ENCODE measurements around the gene AKAP1.
A peak's percentile ranks its signal among the peaks of the same experiment; 100 is the strongest.

Gene AKAP1, protein sequence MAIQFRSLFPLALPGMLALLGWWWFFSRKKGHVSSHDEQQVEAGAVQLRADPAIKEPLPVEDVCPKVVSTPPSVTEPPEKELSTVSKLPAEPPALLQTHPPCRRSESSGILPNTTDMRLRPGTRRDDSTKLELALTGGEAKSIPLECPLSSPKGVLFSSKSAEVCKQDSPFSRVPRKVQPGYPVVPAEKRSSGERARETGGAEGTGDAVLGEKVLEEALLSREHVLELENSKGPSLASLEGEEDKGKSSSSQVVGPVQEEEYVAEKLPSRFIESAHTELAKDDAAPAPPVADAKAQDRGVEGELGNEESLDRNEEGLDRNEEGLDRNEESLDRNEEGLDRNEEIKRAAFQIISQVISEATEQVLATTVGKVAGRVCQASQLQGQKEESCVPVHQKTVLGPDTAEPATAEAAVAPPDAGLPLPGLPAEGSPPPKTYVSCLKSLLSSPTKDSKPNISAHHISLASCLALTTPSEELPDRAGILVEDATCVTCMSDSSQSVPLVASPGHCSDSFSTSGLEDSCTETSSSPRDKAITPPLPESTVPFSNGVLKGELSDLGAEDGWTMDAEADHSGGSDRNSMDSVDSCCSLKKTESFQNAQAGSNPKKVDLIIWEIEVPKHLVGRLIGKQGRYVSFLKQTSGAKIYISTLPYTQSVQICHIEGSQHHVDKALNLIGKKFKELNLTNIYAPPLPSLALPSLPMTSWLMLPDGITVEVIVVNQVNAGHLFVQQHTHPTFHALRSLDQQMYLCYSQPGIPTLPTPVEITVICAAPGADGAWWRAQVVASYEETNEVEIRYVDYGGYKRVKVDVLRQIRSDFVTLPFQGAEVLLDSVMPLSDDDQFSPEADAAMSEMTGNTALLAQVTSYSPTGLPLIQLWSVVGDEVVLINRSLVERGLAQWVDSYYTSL

GRCh38 chr17:57084802-57085447 is at the start of gene AKAP1:
TSS of gene AKAP1 (plus strand) at chr17:57085246. CDS start at chr17:57105465, 20,219 bp downstream.
- DNase-seq (ENCODE audit: low read depth in 2 of 2): peak; percentile 89 to 93

GRCh38 chr17:57035971-57036481 is 49.0 kb upstream of the AKAP1 start:
- no peak for DNase-seq (ENCODE audit: low read depth in 2 of 2)

DNA sequence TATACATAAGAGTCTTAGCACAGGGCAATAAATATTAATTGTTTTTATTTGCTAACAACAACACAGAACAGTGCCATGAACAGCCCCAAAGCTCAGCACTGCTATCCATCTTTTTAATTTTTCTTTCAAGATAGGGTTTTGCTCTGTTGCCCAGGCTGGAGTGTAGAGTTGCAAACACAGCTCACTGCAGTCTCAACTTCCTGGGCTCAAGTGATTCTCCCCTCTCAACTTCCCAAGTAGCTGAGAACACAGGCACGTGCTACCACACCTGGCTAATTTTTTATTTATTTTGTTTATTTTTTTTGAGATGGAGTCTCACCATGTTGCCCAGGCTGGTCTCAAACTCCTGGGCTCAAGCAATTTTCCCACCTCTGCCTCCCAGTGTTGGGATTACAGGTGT is 47.6 kb upstream of the AKAP1 start:
- no peak for DNase-seq (ENCODE audit: low read depth in 2 of 2)

DNA sequence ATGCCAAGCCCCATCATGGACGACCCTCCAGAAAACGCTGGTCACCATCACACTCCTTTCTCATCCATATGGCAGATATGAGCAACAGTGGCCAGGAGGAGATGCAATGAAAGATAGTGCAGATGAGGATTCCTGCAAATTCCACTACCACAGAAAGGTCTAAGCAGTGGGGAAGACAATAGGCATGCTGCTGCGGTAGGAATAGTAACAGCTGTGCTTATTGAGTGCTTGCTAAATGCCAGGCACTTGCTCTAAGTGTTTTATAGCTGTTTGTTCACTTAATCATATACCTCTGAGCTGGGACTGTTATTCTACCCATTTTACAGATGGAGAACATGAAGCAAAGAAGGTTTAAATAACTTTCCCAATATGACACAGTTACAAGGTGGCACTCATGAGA is 46.6 kb upstream of the AKAP1 start:
- no peak for DNase-seq (ENCODE audit: low read depth in 2 of 2)

DNA sequence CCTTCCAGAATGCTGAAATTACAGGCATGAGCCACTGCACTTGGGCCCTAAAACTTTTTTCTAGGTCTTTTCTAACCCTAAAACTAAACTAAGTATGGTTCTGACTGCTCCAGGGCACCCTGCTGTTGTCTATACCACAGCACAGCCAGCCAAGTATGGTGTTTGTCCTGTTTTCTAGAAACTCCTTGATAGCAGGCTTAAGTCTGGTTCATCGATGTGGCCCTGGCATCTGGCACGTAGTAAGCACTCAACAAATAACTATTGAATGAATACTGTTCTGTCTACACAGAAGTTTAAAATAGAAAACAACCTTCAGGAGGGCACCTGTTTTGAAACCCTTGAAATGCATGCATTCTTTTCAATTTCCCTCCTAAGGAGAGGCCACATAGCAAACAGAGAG is 44.5 kb upstream of the AKAP1 start:
- no peak for DNase-seq (ENCODE audit: low read depth in 2 of 2)

DNA sequence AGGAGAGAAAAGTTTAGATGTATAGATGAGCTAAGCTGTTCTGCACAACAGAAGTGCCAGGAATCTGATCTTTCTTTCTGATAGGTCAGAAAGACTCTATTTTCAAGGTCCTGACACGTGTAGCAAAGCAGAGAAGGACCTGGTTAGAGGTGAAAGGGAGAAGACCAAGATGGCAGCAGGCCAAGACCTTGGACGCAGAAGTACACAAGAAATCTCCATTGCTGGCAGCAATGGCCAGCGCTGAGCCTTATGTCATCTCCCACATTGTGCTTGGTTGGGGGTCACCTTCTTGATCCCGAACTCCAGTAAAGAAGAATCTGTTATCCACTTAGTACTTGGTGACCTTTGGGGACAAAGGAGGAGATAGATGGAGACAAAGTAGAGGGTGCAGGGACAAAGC is 41.8 kb upstream of the AKAP1 start:
- no peak for DNase-seq (ENCODE audit: low read depth in 2 of 2)

- no peak for DNase-seq (ENCODE audit: low read depth in 2 of 2)
Observed at GRCh38 chr17:57044976-57045867, 39.8 kb upstream of the AKAP1 start.

- DNase-seq (ENCODE audit: low read depth in 2 of 2): peak in 1 of 2 donors; percentile 10
Observed at GRCh38 chr17:57045868-57046704, 39.0 kb upstream of the AKAP1 start.

DNA sequence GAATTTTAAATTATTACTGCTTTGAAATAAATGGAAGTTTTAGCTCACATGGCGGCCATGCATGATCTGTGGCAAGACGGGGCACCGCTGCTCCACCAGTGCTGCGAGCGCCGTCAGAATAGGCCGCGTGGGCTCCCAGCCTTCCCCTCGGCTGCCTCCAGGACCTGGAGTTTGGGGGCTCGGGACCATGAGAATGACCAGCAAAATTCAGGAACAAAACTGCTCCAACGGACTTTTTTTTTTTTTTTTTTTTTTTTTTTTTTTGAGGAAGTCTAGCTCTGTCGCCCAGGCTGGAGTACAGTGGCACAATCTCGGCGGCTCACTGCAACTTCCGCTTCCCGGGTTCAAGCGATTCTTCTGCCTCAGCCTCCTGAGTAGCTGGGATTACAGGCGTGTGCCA is 38.3 kb upstream of the AKAP1 start:
- DNase-seq (ENCODE audit: low read depth in 2 of 2): no peak

DNA sequence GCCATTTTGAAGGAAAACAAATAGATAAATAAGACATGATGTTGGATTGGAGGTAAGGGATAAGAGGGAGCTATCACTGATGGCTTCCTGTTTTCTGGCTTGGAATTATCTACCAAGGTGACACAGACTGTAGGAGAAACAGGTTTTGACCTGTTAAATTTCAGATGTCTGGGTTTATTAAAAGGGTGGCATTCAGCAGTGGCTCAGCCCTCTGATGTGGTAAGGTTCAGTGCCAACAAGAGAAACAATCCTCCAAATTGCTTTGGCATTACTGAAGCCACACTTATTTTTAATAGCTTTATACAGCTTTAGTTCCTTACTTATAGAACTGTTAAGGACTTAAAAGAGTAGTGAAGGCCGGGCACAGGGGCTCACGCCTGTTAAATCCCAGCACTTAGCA is 37.0 kb upstream of the AKAP1 start:
- DNase-seq (ENCODE audit: low read depth in 2 of 2): no peak

GRCh38 chr17:57050306-57050705 is 34.7 kb upstream of the AKAP1 start:
- DNase-seq (ENCODE audit: low read depth in 2 of 2): no peak

DNA sequence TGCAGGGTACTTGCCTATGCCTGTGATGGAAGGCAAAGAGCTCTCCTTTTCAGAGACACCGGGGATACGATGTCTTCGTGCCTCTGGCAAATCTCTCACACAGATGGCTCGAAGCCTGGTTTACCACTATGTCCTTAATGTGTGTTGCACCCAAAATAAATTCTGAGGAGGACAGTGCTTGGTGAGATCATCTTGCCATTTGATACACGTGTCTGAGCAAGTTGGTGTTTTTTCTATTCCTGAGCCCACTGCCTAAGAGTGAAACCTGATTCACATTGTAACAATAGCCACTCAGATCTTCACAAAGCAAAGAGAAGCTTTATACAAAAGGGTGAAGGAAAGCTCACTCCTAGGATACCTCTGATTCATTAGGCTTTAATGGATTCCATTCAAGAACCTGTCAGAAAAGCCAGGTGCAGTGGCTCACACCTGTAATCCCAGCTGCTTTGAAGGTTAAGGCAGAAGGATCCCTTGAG is 33.1 kb upstream of the AKAP1 start:
- no peak for DNase-seq (ENCODE audit: low read depth in 2 of 2)

GRCh38 chr17:57062865-57063264 is 22.2 kb upstream of the AKAP1 start:
- no peak for DNase-seq (ENCODE audit: low read depth in 2 of 2)

DNA sequence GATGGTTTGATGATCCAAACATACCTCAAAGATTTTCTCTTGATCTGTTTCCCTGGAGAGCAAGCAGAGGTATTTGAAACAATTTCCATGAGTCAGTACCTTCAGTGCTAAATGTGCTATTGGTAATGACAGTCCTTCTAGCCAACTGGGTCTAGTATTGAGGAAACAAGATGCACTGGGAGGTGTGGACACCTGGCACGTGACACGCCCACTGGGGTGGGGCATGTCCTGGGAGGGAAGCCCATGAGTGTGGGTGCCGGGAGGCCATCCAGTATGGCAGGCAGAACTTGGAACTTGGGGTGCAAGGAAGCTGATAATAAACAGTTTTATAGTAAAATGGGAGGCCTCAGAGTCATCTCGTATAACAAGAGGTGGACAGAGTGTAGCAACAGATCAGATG is 17.9 kb upstream of the AKAP1 start:
- DNase-seq (ENCODE audit: low read depth in 2 of 2): no peak

- DNase-seq (ENCODE audit: low read depth in 2 of 2): no peak
Observed at GRCh38 chr17:57067781-57068180, 17.3 kb upstream of the AKAP1 start.

GRCh38 chr17:57068222-57068658 is 16.8 kb upstream of the AKAP1 start:
- no peak for DNase-seq (ENCODE audit: low read depth in 2 of 2)

DNA sequence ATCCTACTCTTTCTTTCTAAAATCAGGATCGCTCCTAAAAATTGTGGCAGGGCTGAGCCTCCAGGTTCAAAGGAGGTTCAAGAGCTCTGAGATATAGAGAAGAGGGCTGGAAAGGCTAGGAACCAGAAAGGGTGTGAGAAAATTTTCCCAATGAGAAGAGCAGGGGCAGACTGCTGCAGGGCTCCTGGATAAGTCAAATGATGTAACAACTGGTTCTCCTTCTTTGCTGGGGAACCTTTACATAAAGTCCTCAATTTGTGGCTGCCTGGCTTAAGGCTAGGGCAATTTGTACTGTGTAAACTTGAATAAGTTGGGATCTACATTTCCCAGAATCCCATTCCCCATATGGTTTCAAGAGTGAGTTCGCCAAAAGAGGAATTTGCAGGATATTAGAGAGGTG is 16.3 kb upstream of the AKAP1 start:
- no peak for DNase-seq (ENCODE audit: low read depth in 2 of 2)

DNA sequence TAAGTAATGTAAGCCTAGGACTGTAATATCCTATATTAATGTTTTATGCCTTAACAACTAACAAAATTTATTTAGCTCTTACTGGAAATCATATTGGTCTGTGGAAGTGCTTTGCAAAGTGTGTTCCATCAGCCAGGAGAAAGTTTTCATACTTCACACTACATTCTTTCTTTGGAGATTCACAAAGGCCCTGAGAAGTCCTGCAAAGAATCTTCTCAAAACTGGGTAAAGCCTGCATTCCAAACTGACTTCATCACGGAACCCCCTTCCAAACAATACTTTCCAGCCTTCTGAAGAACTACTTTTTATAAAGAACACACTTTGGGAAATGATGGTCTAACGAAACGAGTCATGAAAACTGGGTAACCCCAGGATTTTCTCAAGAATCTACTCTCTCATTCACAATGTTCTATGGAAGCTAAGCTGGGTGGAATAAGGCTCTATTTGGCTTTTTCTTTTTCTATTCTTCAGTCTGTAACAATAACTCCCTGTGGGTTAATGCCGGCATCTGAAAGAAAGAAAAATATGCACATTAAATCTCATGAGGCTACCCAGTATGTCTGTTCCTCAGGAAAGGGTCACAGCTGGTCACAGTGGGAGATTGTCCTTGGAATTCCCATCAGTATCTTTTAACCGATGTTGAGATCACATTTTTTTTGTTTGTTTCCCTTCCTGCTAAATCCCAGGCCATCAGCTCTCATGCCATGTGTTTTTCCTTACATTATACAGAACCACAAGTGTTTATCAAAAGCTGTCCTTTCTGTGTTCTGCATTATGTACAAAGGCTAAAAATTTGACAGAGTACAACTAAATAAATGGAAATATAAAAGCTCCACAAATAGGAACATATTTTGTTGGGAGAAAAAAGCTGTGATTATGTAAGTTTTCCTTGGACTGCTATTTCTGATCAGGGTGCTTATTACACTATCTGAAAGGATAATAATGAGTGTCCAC is 12.8 kb upstream of the AKAP1 start:
- no peak for DNase-seq (ENCODE audit: low read depth in 2 of 2)

DNA sequence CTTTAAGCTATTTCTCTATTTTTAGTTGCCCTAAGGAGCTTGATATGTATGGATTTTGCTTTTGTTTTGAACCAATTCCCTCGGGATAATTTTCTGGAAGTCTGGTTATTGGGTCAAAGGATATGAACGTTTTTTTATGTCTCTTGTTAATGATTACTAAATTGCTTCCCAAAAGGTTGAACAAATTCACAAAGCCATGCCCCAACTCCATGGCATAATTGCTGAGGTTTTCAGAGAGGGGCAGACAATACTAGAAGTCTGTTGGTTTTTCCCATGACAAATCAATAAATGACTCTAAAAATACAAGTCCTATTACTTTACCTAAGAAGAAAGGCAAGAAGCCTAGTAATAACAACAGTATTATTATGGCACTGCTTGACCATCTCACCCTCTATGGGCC is 11.4 kb upstream of the AKAP1 start:
- no peak for DNase-seq (ENCODE audit: low read depth in 2 of 2)

Data from stimulated activated CD4-positive, alpha-beta T cell treated with anti-CD3 and anti-CD28 coated beads, Interleukin-15, amount 100 ng/mL, for 48 hours (primary cell).